ENCODE data around the gene CSPG4. TPM values are rescaled to one million over a fixed set of nuclear protein-coding genes. Genes with fewer than 3 reads are reported as not detected.

CSPG4 gene
- total and polyA plus RNA-seq, 2 of the 8 experiments (the other 6 are each of a cell fraction or from before 2014, with no cell fraction given) = 1.4 to 3.0 TPM

GRCh38 chr15:75721480-75721922 is 8.9 kb upstream of the CSPG4 start:
- Histone ChIP-seq H3K9me3 (ENCODE audit: insufficient read depth in 2 of 2, low read depth in 1 of 2, low read length in 1 of 2) (no peaks in the 10 kb centered on the region), H2BK20ac (ENCODE audit: low read length) (0 out of 2 replicates have a peak overlapping the region, but pooled peaks have one; percentile 48), H3K4me3 (ENCODE audit: extremely low read depth in 1 of 4, insufficient read depth in 2 of 4, low read depth in 3 of 4, low read length in 4 of 4) (no peak overlapping the region), H2AFZ (ENCODE audit: low read length) (no peak overlapping the region), H3K14ac (ENCODE audit: insufficient read length) (no peak overlapping the region), H3K56ac (replicated peaks; ENCODE audit: insufficient read length, low read depth, low read length) (no peak overlapping the region), H3K4me1 (replicated peaks in 1 of 4; ENCODE audit: control insufficient read depth in 3 of 4, insufficient read depth in 4 of 4, low read length in 3 of 4) (no peaks in the 10 kb centered on the region; a peak in 1 of 7 replicates), H3K4ac (replicated peaks; ENCODE audit: insufficient read length, low read depth, low read length) (no peak overlapping the region), H3K4me2 (ENCODE audit: insufficient read depth in 1 of 2, low read depth in 2 of 2, low read length in 2 of 2) (no peak overlapping the region), H4K8ac (ENCODE audit: extremely low read depth, insufficient read depth, low read length) (no peak overlapping the region), H4K20me1 (replicated peaks in 1 of 2; ENCODE audit: control insufficient read depth in 1 of 2, insufficient read depth in 2 of 2, low read length in 2 of 2) (no peaks in the 10 kb centered on the region), H4K91ac (replicated peaks; ENCODE audit: insufficient read length, low read length) (no peak overlapping the region), H3K79me1 (ENCODE audit: low read depth, low read length) (no peaks in the 10 kb centered on the region; the same call in 1 of the 2 replicates), H3K23me2 (ENCODE audit: low read depth, low read length) (no peaks in the 10 kb centered on the region), H3K9ac (replicated peaks in 1 of 4; ENCODE audit: extremely low read depth in 1 of 4, low read depth in 3 of 4, low read length in 3 of 4) (no peak overlapping the region), H2AK5ac (ENCODE audit: low read depth, low read length) (no peak overlapping the region), H2BK120ac (replicated peaks; ENCODE audit: low read depth, low read length) (no peak overlapping the region), H3K18ac (ENCODE audit: extremely low read depth, low read length) (no peak overlapping the region), H3K27ac (ENCODE audit: low read depth, low read length) (no peak overlapping the region), H4K5ac (ENCODE audit: insufficient read length, low read depth, low read length) (no peak overlapping the region), H2BK15ac (ENCODE audit: low read length) (no peak overlapping the region), H3K36me3 (ENCODE audit: control insufficient read depth in 2 of 4, insufficient read depth in 4 of 4, low read length in 3 of 4) (no peaks in the 10 kb centered on the region), H2BK5ac (ENCODE audit: low read depth, low read length) (no peak overlapping the region), H3K27me3 (replicated peaks in 1 of 4; ENCODE audit: control insufficient read depth in 3 of 4, extremely low read depth in 1 of 4, insufficient read depth in 3 of 4, low read length in 3 of 4) (peaks cover 0 to 5% (median 0%) of the 10 kb centered on the region in 4 experiments; a peak in 3 of 7 replicates), H3K23ac (ENCODE audit: insufficient read length) (no peak overlapping the region), H2BK12ac (ENCODE audit: low read depth, low read length) (peak overlapping the region; percentile 35; the same call in 1 of the 2 replicates), H3K79me2 (ENCODE audit: control insufficient read depth in 1 of 2, insufficient read depth in 2 of 2, low read length in 2 of 2) (no peaks in the 10 kb centered on the region)
- TF ChIP-seq TCF12 (IDR thresholded peaks at IDR 0.05; ENCODE audit: low read depth, low read length) (no peak), HDAC2 (IDR thresholded peaks at IDR 0.05; ENCODE audit: borderline replicate concordance in 1 of 2, low read depth in 2 of 2, low read length in 2 of 2) (no peak), EZH2 (IDR thresholded peaks at IDR 0.05; ENCODE audit: low read depth, low read length, severe bottlenecking) (no peak), EP300 (IDR thresholded peaks at IDR 0.05; ENCODE audit: borderline replicate concordance in 1 of 2, low read depth in 2 of 2, low read length in 2 of 2) (no peak), CBX8 (IDR thresholded peaks at IDR 0.05; ENCODE audit: borderline replicate concordance, low read depth, low read length) (no peak)
- TF ChIP-seq, protein P1, sequence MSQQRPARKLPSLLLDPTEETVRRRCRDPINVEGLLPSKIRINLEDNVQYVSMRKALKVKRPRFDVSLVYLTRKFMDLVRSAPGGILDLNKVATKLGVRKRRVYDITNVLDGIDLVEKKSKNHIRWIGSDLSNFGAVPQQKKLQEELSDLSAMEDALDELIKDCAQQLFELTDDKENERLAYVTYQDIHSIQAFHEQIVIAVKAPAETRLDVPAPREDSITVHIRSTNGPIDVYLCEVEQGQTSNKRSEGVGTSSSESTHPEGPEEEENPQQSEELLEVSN (IDR thresholded peaks at IDR 0.05) = 0 out of 2 replicates have a peak, but pooled peaks have one; percentile 1
- WGBS, 2 experiments (ENCODE audit: extremely low coverage in 1 of 2, insufficient coverage in 1 of 2, insufficient read length in 1 of 2, insufficient replicate concordance in 2 of 2, low coverage in 1 of 2, low lambda C conversion rate in 2 of 2, missing lambda C conversion rate in 1 of 2) = 86% methylated on average over 9 of the region's 12 CpGs; no CpG with 5 or more reads in 1 of the 2 experiments
- DNase-seq (ENCODE audit: low read depth in 1 of 2, low spot score in 2 of 2) (no peak), FAIRE-seq (no peak)
- POLR2A ChIA-PET (ENCODE audit: partially characterized antibody) = interaction anchor here (0.6 kb wide), 1 partner anchor 311 kb away, joined by 4 read pairs; no protein-coding TSS in a partner anchor
- CTCF ChIA-PET (ENCODE audit: partially characterized antibody) = interaction anchor here (0.8 to 15.3 kb wide), 9 partner anchors 11 to 198 kb away, joined by 3 to 224 read pairs (median 6); no protein-coding TSS in a partner anchor

Data from H1 (cell line).